IPS-15b (cell line): Measurements from ENCODE around the gene PRAMEF2.
"Not testable (repeated sequence)": the region's sequence is repeated elsewhere in the genome, so short reads cannot be mapped to it uniquely, and the experiment has no call there.

Experiments used
- H3K27me3 ChIP-seq: one replicate; pipeline ENCODE4 v1.6.1; 2013; ENCODE audit warnings: low read length; ENCODE audit not compliant: control insufficient read depth, insufficient read depth
- H3K36me3 ChIP-seq: one replicate; pipeline ENCODE4 v1.6.1; 2013; ENCODE audit warnings: low read length; ENCODE audit not compliant: control insufficient read depth, insufficient read depth
- H3K4me1 ChIP-seq: one replicate; pipeline ENCODE4 v1.6.1; 2013; ENCODE audit warnings: mild to moderate bottlenecking, low read length; ENCODE audit not compliant: control insufficient read depth, insufficient read depth
- H3K4me3 ChIP-seq: one replicate; pipeline ENCODE4 v1.5.1; 2013; ENCODE audit warnings: low read depth, low read length
- H3K9ac ChIP-seq: one replicate; pipeline ENCODE4 v1.6.1; 2013; ENCODE audit warnings: low read depth, mild to moderate bottlenecking, low read length
- H3K9me3 ChIP-seq: one replicate; pipeline ENCODE4 v1.6.1; 2013; ENCODE audit warnings: mild to moderate bottlenecking, low read length; ENCODE audit not compliant: control insufficient read depth, insufficient read depth

The PRAMEF2 gene

DNA sequence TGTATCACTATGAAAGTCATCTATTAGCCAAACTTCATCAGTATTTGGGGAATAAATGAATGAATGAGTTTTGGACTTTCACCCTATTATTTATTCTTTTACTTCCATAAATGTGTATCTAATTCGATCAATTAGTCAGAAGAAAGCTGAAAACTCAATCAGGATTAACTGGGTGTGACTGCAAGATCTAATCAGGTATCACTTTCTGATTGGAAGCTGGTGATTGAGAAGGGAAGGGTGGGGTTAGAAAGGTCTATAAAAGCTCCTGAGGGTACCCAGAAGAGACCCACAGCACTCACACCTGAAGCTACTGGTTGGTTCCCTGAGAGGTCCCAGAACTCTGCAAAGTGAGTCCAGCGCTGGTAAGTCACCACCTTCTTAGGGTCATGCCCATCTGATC is at the start of gene PRAMEF2:
Gene PRAMEF2, plus strand, starts transcription at position 301 of the 400 bp plus-strand sequence. CDS start 1,924 bp downstream, outside the sequence.
- not testable (repeated sequence) for H3K36me3 ChIP-seq, H3K4me3 ChIP-seq, H3K4me1 ChIP-seq, H3K9ac ChIP-seq, H3K27me3 ChIP-seq, H3K9me3 ChIP-seq

- Histone ChIP-seq H3K9me3 (no peaks in the 10 kb centered on the region), H3K36me3 (no peaks in the 10 kb centered on the region), H3K27me3 (no peaks in the 10 kb centered on the region), H3K9ac (no peak overlapping the region), H3K4me1 (no peaks in the 10 kb centered on the region), H3K4me3 (no peak overlapping the region)
Observed at GRCh38 chr1:12809933-12810332, 47.0 kb upstream of the PRAMEF2 start.

DNA sequence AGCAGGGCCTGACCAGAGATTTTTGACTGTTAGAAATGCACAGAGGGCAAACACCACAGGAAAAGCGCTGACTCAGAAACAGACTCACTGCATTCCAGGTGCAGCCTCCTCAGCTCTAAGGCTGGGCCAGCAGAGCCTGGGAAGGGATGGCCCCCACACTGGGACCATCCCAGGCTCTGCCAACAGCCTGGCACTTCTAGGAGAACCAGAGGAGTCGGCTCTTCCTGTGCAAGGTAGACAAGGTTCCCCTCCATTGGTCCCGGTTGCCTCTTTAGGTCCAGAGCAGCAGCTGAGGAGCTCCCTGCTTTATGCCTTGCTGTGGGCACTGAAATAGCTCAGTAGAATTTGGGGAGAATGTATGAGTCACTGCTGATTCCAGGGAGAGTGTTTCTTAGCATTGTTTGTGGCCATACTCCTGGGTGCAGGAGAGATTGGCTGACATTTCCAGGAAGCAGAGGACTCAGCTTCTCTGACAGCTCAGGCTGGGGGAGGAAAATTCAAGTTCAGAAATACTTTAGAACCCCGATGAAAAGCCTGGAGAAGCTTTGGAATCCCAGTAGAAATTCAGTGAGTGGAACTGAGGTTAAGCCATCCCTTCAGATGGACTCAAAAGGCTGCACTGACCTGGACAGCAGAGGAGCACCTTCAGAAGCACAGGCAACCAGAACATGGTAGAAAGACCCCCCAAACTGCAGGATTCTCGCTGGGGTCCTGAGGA is 46.0 kb upstream of the PRAMEF2 start:
- Histone ChIP-seq H3K9me3 (no peaks in the 10 kb centered on the region), H3K4me3 (no peak overlapping the region), H3K9ac (no peak overlapping the region), H3K27me3 (no peaks in the 10 kb centered on the region), H3K36me3 (no peaks in the 10 kb centered on the region), H3K4me1 (no peaks in the 10 kb centered on the region)

DNA sequence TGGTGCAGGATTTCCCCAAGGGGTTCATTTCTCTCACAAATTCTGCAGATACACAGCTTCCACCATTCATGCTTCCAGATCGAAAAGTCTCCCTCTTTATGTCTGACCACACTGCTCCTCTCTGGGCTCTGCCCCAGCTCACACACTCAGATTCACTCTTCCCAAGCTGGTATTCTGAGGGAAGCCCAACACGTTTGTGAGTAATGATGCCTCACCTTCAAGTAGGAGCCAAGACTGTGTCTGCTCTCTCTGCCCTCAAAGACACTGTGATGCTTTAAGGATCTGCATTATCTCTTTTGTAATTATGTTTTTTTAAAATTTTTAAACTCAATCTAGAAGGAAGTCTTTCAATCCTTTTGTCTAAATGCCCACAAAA is 45.5 kb upstream of the PRAMEF2 start:
- Histone ChIP-seq H3K9me3 (no peaks in the 10 kb centered on the region), H3K4me3 (no peak overlapping the region), H3K9ac (no peak overlapping the region), H3K36me3 (no peaks in the 10 kb centered on the region), H3K27me3 (no peaks in the 10 kb centered on the region), H3K4me1 (no peaks in the 10 kb centered on the region)

DNA sequence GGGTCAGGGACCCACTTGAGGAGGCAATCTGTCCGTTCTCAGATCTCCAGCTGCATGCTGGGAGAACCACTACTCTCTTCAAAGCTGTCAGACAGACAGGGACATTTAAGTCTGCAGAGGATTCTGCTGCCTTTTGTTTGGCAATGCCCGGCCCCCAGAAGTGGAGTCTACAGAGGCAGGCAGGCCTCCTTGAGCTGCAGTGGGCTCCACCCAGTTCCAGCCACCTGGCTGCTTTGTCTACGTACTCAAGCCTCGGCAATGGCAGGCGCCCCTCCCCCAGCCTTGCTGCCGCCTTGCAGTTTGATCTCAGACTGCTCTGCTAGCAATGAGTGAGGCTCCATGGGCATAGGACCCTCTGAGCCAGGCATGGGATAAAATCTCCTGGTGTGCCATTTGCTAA is 37.8 kb upstream of the PRAMEF2 start:
- H3K4me3 ChIP-seq, H3K9me3 ChIP-seq, H3K36me3 ChIP-seq, H3K9ac ChIP-seq, H3K4me1 ChIP-seq, H3K27me3 ChIP-seq: not testable (repeated sequence)

GRCh38 chr1:12831310-12831709 is 25.6 kb upstream of the PRAMEF2 start, which contains the start of gene PRAMEF11:
Gene PRAMEF11, minus strand, starts transcription at chr1:12831410. Its CDS starts 2,621 bp downstream, at chr1:12828789.
- H3K4me1 ChIP-seq, H3K36me3 ChIP-seq, H3K4me3 ChIP-seq: not testable (repeated sequence)

DNA sequence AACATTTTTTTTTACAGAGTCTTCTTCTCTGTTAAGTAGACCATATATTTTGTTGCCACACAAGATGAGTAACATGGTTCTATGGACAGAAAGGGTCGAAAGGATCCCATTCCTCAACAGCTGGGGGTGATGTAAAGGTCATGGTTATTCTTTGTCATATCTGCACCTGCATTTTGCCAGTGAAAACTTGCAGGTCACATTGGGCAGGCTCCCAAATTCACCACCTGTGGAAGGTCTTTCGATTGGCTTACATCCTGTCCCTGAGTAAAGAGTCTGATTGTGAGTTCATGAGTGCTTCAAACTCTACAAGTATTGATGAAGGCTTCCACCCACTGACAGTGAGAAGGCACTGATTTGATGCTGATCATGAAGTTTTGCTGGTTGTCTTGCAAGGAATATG is 23.6 kb upstream of the PRAMEF2 start:
- H3K4me3 ChIP-seq, H3K9me3 ChIP-seq, H3K9ac ChIP-seq, H3K4me1 ChIP-seq, H3K36me3 ChIP-seq, H3K27me3 ChIP-seq: not testable (repeated sequence)

More at GRCh38 chr1:12831310-12831709, 25.6 kb upstream of the PRAMEF2 start, which contains the start of gene PRAMEF11:
- not testable (repeated sequence) for H3K9me3 ChIP-seq, H3K9ac ChIP-seq, H3K27me3 ChIP-seq

DNA sequence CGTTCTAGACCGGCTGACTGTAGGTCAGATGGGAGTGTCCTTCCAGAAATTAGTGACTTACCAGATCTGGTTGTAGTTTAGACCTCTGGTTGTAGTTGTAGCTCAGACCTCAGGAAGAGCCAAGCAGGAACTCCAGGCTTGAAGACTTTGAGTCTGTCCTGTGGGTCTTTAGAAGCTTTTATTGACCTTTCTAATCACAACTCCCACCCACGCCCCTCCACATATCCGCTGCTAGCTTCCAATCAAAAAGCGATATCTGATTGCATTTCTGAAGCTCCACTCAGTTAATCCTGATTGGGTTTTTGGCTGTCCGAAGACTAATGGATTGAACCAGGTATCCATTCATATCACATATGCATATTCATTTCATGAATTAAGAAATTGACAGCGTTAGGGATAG is 8.3 kb upstream of the PRAMEF2 start, which contains the start of gene HNRNPCL1:
Gene HNRNPCL1, minus strand, starts transcription at position 101 of the 400 bp plus-strand sequence. CDS start 431 bp downstream, outside the sequence.
- H3K9me3 ChIP-seq, H3K9ac ChIP-seq, H3K36me3 ChIP-seq, H3K4me1 ChIP-seq, H3K27me3 ChIP-seq, H3K4me3 ChIP-seq: not testable (repeated sequence)

DNA sequence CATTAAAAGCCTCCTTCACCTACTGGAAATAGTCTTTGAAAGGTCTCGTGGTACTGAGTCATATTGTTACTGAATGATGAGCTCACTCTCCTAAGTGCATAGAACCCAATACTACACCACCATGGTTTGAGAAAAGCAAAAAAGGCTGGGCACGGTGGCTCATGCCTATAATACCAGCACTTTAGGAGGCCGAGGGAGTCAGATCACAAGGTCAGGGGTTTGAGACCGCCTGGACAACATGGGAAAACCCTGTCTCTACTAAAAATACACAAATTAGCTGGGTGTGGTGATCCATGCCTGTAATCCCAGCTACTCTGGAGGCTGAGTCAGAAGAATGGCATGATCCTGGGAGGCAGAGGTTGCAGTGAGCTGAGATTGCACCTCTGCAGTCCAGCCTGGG is 5.1 kb upstream of the PRAMEF2 start:
- Histone ChIP-seq H3K4me3 (no peak overlapping the region), H3K9me3 (peaks cover 9% of the 10 kb centered on the region), H3K27me3 (no peaks in the 10 kb centered on the region), H3K9ac (no peak overlapping the region), H3K36me3 (no peaks in the 10 kb centered on the region), H3K4me1 (no peaks in the 10 kb centered on the region)

- H3K9me3 ChIP-seq, H3K9ac ChIP-seq, H3K4me1 ChIP-seq, H3K27me3 ChIP-seq, H3K4me3 ChIP-seq, H3K36me3 ChIP-seq: not testable (repeated sequence)
Observed at GRCh38 chr1:12863131-12863880, 6.4 kb downstream of the PRAMEF2 start.

DNA sequence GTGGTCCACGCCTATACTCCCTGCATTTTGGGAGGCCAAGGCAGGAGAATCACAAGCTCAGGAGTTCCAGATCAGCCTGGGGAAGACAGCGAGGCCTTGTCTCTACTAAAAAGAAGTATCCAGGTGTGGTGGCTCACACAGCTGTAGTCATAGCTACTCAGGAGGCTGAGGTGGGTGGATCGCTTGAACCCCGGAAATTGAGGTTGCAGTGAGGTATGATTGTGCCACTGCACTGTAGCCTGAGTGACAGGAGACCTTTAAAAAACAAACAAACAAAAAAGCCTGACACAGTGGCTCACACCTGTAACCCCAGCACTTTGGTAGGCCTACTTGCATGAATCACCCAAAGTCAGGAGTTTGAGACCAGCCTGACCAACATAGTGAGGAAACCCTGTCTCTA is 21.6 kb downstream of the PRAMEF2 start:
- not testable (repeated sequence) for H3K4me1 ChIP-seq, H3K4me3 ChIP-seq, H3K9me3 ChIP-seq, H3K36me3 ChIP-seq, H3K27me3 ChIP-seq, H3K9ac ChIP-seq

GRCh38 chr1:12886101-12886500 is 29.2 kb downstream of the PRAMEF2 start, which contains the start of gene PRAMEF4:
Gene PRAMEF4, minus strand, starts transcription at chr1:12886201. Its CDS starts 2,807 bp downstream, at chr1:12883394.
- not testable (repeated sequence) for H3K4me1 ChIP-seq, H3K9me3 ChIP-seq, H3K9ac ChIP-seq, H3K4me3 ChIP-seq, H3K36me3 ChIP-seq, H3K27me3 ChIP-seq
